HuH-7.5 (cell line): ENCODE data around the gene CA5A.
"Not testable (repeated sequence)": the region's sequence is repeated elsewhere in the genome, so short reads cannot be mapped to it uniquely, and the experiment has no call there.

Experiments used
- DNase-seq: peaks from one replicate; pipeline ENCODE4 v3.0.0; 2011; ENCODE audit warnings: low spot score

CA5A gene

GRCh38 chr16:87894005-87894404 lies 42.3 kb downstream of the CA5A start:
- not testable (repeated sequence) for DNase-seq

GRCh38 chr16:87891764-87892163 lies 44.6 kb downstream of the CA5A start:
- no peak for DNase-seq

- DNase-seq = not testable (repeated sequence)
Measured at GRCh38 chr16:87889762-87890161, 46.6 kb downstream of the CA5A start.

GRCh38 chr16:87888346-87888745 lies 48.0 kb downstream of the CA5A start:
- not testable (repeated sequence) for DNase-seq

GRCh38 chr16:87887931-87888330 lies 48.4 kb downstream of the CA5A start:
- not testable (repeated sequence) for DNase-seq

GRCh38 chr16:87885371-87885967 lies 50.9 kb downstream of the CA5A start:
- DNase-seq = not testable (repeated sequence)

GRCh38 chr16:87882436-87883019 lies 53.8 kb downstream of the CA5A start:
- no peak for DNase-seq

- no peak for DNase-seq
Measured at GRCh38 chr16:87881324-87882200, 54.8 kb downstream of the CA5A start.

GRCh38 chr16:87880117-87880696 lies 56.1 kb downstream of the CA5A start:
- no peak for DNase-seq

- not testable (repeated sequence) for DNase-seq
Measured at GRCh38 chr16:87879411-87880013, 56.8 kb downstream of the CA5A start.

- DNase-seq = no peak
Measured at GRCh38 chr16:87878704-87879103, 57.6 kb downstream of the CA5A start.

- no peak for DNase-seq
Measured at GRCh38 chr16:87877942-87878507, 58.3 kb downstream of the CA5A start.

- no peak for DNase-seq
Measured at GRCh38 chr16:87874639-87875427, 61.5 kb downstream of the CA5A start.

- DNase-seq = peak; percentile 71
Measured at GRCh38 chr16:87870418-87871291, 65.7 kb downstream of the CA5A start.

GRCh38 chr16:87869879-87870417 lies 66.4 kb downstream of the CA5A start:
- not testable (repeated sequence) for DNase-seq

GRCh38 chr16:87869061-87869878 lies 67.1 kb downstream of the CA5A start, which contains the start of gene SLC7A5:
SLC7A5 (minus strand) TSS chr16:87869507; CDS start chr16:87869422, 85 bp downstream.
- not testable (repeated sequence) for DNase-seq

GRCh38 chr16:87868254-87869029 lies 67.9 kb downstream of the CA5A start:
- DNase-seq = peak; percentile 32
